ENCODE data around the gene MRS2.

DNA sequence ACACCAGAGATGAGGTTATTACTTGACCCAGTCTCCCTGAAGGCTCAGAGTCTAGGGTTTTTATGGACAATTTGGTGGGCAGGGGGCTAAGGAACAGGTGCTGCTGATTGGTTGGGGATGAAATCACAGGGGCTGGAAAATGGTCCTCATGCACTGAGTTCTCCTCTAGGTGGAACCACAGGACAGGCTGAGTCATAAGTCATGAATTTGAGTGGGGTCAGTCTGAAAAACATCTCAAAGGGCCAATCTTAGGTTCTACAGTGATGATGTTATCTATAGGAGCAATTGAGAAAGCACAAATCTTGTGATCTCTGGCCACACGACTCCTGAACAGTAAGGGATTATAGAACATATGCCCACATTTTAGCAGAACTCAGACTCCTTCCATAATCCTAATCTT lies 5.9 kb upstream of the MRS2 start:
- TF ChIP-seq CTCF (IDR thresholded peaks at IDR 0.05) (no peak), EZH2 (IDR thresholded peaks at IDR 0.05) (no peak), EZH2phosphoT487 (IDR thresholded peaks at IDR 0.05) (no peak)
